Breast epithelium (tissue), 4 donors: Measurements from ENCODE around the gene FRMD4A. TPM values are rescaled to one million over a fixed set of nuclear protein-coding genes. Genes with fewer than 3 reads are reported as not detected.

Experiments used
- DNase-seq, 2 donors: peaks; one replicate each; pipeline ENCODE4 v3.0.0-alpha.2; 2019; ENCODE audit warnings: low spot score in 2 of 2
- H3K27ac ChIP-seq, 2 donors: fragments of 200-600 bp; sonication (generic) in 1 of 2; one replicate each; pipeline ENCODE4 v1.5.1; 2016 to 2019; ENCODE audit warnings: mild to moderate bottlenecking in 1 of 2
- H3K27me3 ChIP-seq, 2 donors: fragments of 200-600 bp; sonication (generic) in 1 of 2; one replicate each; pipeline versions ENCODE4 v1.5.1 to v1.6.0; 2017 to 2019; ENCODE audit warnings: control low read depth in 1 of 2, mild to moderate bottlenecking in 1 of 2
- H3K36me3 ChIP-seq: fragments of 200-600 bp; one replicate; pipeline ENCODE4 v1.5.1; 2019
- H3K4me1 ChIP-seq, 2 donors: fragments of 200-600 bp; sonication (generic); one replicate each; pipeline ENCODE4 v1.5.1; 2016 to 2019; ENCODE audit warnings: control low read depth in 1 of 2
- H3K4me3 ChIP-seq, 3 donors: fragments of 200-600 bp; sonication (generic); 1 replicate in 2 of 3; 2 replicates in 1 of 3; pipeline ENCODE4 v1.5.1; 2016 to 2019; ENCODE audit warnings: mild to moderate bottlenecking in 3 of 3, moderate library complexity in 2 of 3
- H3K9me3 ChIP-seq, 2 donors: fragments of 200-600 bp; sonication (generic) in 1 of 2; one replicate each; pipeline ENCODE4 v1.5.1; 2016 to 2019; ENCODE audit warnings: control low read depth in 1 of 2
- CTCF ChIP-seq, 3 donors: fragments of 450-650 bp; IDR thresholded peaks; one replicate each; pipeline ENCODE4 v1.5.1; 2016 to 2017; ENCODE audit warnings: antibody characterized with exemption in 3 of 3, mild to moderate bottlenecking in 3 of 3, moderate library complexity in 3 of 3
- POLR2A ChIP-seq: fragments of 450-650 bp; IDR thresholded peaks from one replicate; pipeline ENCODE4 v1.6.1; 2016; ENCODE audit warnings: antibody characterized with exemption, mild to moderate bottlenecking, moderate library complexity
- POLR2AphosphoS5 ChIP-seq, 3 donors: sonication (generic); formaldehyde crosslinking; IDR thresholded peaks; one replicate each; pipeline ENCODE4 v1.6.1; 2017; ENCODE audit warnings: antibody characterized with exemption in 3 of 3
- intact Hi-C: fragments of 100-400 bp; cut with DNase I; formaldehyde crosslinking; loops from one replicate; pipeline ENCODE4 v1.15.1; 2023; ENCODE audit warnings: low total_unique reads
- total RNA-seq, 3 donors: library from RNA; depleted of rRNA; stranded (reverse); fragments of >200 nt; gene quantifications; one replicate each; pipeline ENCODE4 v1.1.0, GENCODE V29; 2016

FRMD4A gene
- total RNA-seq, 3 donors from 2014 or later = 27.5 to 107 (median 34.4) TPM

- H3K27me3 ChIP-seq = no peaks in the 10 kb centered on the region
- H3K4me3 ChIP-seq = no peak overlapping the region
- no peak overlapping the region for H3K27ac ChIP-seq
- no peak for DNase-seq
- intact Hi-C loops = no loop called here
- H3K4me1 ChIP-seq = no peaks in the 10 kb centered on the region
- peaks cover 0 to 7% of the 10 kb centered on the region in 2 donors for H3K9me3 ChIP-seq
- TF ChIP-seq POLR2A = no peak
- TF ChIP-seq POLR2AphosphoS5 (IDR thresholded peaks at IDR 0.05) = no peak
- no peak for TF ChIP-seq CTCF (IDR thresholded peaks at IDR 0.05)
- H3K36me3 ChIP-seq = no peaks in the 10 kb centered on the region
Measured at GRCh38 chr10:14285941-14286560, 44.7 kb downstream of the FRMD4A start.

GRCh38 chr10:14282276-14282675 lies 48.4 kb downstream of the FRMD4A start:
- H3K27ac ChIP-seq = no peak overlapping the region
- no peak for TF ChIP-seq POLR2AphosphoS5 (IDR thresholded peaks at IDR 0.05)
- no peak for TF ChIP-seq POLR2A
- no peak for TF ChIP-seq CTCF (IDR thresholded peaks at IDR 0.05)
- intact Hi-C loops = no loop called here
- H3K4me3 ChIP-seq = no peak overlapping the region
- no peaks in the 10 kb centered on the region for H3K27me3 ChIP-seq
- no peaks in the 10 kb centered on the region for H3K4me1 ChIP-seq
- DNase-seq = no peak
- no peaks in the 10 kb centered on the region for H3K9me3 ChIP-seq
- no peaks in the 10 kb centered on the region for H3K36me3 ChIP-seq

- H3K27me3 ChIP-seq = no peaks in the 10 kb centered on the region
Measured at GRCh38 chr10:14278533-14278932, 52.2 kb downstream of the FRMD4A start.

GRCh38 chr10:14276210-14276609 lies 54.5 kb downstream of the FRMD4A start:
- Histone ChIP-seq H3K4me1 (no peaks in the 10 kb centered on the region), H3K4me3 (no peak overlapping the region), H3K9me3 (no peaks in the 10 kb centered on the region), H3K27me3 (no peaks in the 10 kb centered on the region), H3K27ac (no peak overlapping the region), H3K36me3 (no peaks in the 10 kb centered on the region)
- no peak for DNase-seq
- intact Hi-C loops = no loop called here
- TF ChIP-seq CTCF (IDR thresholded peaks at IDR 0.05) = no peak
- no peak for TF ChIP-seq POLR2A
- TF ChIP-seq POLR2AphosphoS5 (IDR thresholded peaks at IDR 0.05) = no peak

More at GRCh38 chr10:14278533-14278932, 52.2 kb downstream of the FRMD4A start:
- DNase-seq = no peak
- intact Hi-C loops = no loop called here
- Histone ChIP-seq H3K36me3 (no peaks in the 10 kb centered on the region), H3K9me3 (no peaks in the 10 kb centered on the region), H3K4me1 (no peaks in the 10 kb centered on the region), H3K4me3 (no peak overlapping the region), H3K27ac (no peak overlapping the region)
- TF ChIP-seq POLR2AphosphoS5 (IDR thresholded peaks at IDR 0.05) = no peak
- TF ChIP-seq POLR2A = no peak

GRCh38 chr10:14271621-14272020 lies 59.1 kb downstream of the FRMD4A start:
- no peak overlapping the region for H3K4me3 ChIP-seq
- no peaks in the 10 kb centered on the region for H3K4me1 ChIP-seq
- no peak overlapping the region for H3K27ac ChIP-seq
- peaks cover 0 to 3% of the 10 kb centered on the region in 2 donors for H3K9me3 ChIP-seq
- no peaks in the 10 kb centered on the region for H3K27me3 ChIP-seq
- TF ChIP-seq CTCF (IDR thresholded peaks at IDR 0.05) = no peak
- TF ChIP-seq POLR2A = no peak
- TF ChIP-seq POLR2AphosphoS5 (IDR thresholded peaks at IDR 0.05) = no peak
- no peak for DNase-seq
- no peaks in the 10 kb centered on the region for H3K36me3 ChIP-seq
- intact Hi-C loops = no loop called here

GRCh38 chr10:14270370-14270769 lies 60.4 kb downstream of the FRMD4A start:
- H3K4me1 ChIP-seq = no peaks in the 10 kb centered on the region
- peaks cover 0 to 3% of the 10 kb centered on the region in 2 donors for H3K9me3 ChIP-seq
- no peaks in the 10 kb centered on the region for H3K36me3 ChIP-seq
- H3K27ac ChIP-seq = no peak overlapping the region
- intact Hi-C loops = no loop called here
- no peak for DNase-seq
- TF ChIP-seq CTCF (IDR thresholded peaks at IDR 0.05) (no peak), POLR2AphosphoS5 (IDR thresholded peaks at IDR 0.05) (no peak), POLR2A (no peak)
- H3K4me3 ChIP-seq = no peak overlapping the region
- H3K27me3 ChIP-seq = no peaks in the 10 kb centered on the region
